Cardiac muscle cell (in vitro differentiated cells and primary cell): ENCODE results near the gene GAS2. TPM values are rescaled to one million over a fixed set of nuclear protein-coding genes. Genes with fewer than 3 reads are reported as not detected.

ENCODE experiments used
- DNase-seq, 2 donors: peaks; one replicate each; pipeline versions ENCODE4 v3.0.0 to v3.0.0-alpha.2; 2010 to 2017; ENCODE audit warnings: low read depth in 1 of 2, low spot score in 1 of 2
- H3K27ac ChIP-seq: fragments of 200-600 bp; sonication (generic); 2 replicates; pipeline ENCODE4 v1.5.1; 2016
- H3K27me3 ChIP-seq: fragments of 200-600 bp; sonication (generic); 2 replicates; pipeline ENCODE4 v1.6.0; 2016; ENCODE audit warnings: control low read depth
- H3K36me3 ChIP-seq: fragments of 200-600 bp; sonication (generic); 2 replicates; pipeline ENCODE4 v1.5.1; 2016; ENCODE audit warnings: control low read depth
- H3K4me1 ChIP-seq: fragments of 200-600 bp; sonication (generic); 2 replicates; pipeline ENCODE4 v1.8.1; 2017; ENCODE audit warnings: low read depth, mild to moderate bottlenecking, mixed run types
- H3K4me3 ChIP-seq: fragments of 200-600 bp; sonication (generic); 2 replicates; pipeline ENCODE4 v1.5.1; 2016; ENCODE audit warnings: mild to moderate bottlenecking
- H3K9me3 ChIP-seq: fragments of 200-600 bp; sonication (generic); 2 replicates; pipeline ENCODE4 v1.5.1; 2017; ENCODE audit warnings: low read depth, mild to moderate bottlenecking, control low read depth
- polyA plus RNA-seq: library from polyadenylated mRNA; unstranded; fragments of >200 nt; fragmentation: Nextera tagmentation; extraction: Ambion mirVana; gene quantifications from 2 replicates; pipeline ENCODE4 v1.2.1, GENCODE V29; 2016
- total RNA-seq: library from RNA; depleted of rRNA; stranded (reverse); fragments of >200 nt; gene quantifications from 2 replicates; pipeline ENCODE4 v1.2.3, GENCODE V29; 2016
- TF ChIP-seq, protein P1 (sequence below): IDR thresholded peaks from 2 replicates; pipeline ENCODE4 v1.5.1; 2012; ENCODE audit warnings: low read depth, mild to moderate bottlenecking, low read length

Gene GAS2
- total and polyA plus RNA-seq, 2 experiments from 2014 or later, result 6.2 to 9.6 TPM

DNA sequence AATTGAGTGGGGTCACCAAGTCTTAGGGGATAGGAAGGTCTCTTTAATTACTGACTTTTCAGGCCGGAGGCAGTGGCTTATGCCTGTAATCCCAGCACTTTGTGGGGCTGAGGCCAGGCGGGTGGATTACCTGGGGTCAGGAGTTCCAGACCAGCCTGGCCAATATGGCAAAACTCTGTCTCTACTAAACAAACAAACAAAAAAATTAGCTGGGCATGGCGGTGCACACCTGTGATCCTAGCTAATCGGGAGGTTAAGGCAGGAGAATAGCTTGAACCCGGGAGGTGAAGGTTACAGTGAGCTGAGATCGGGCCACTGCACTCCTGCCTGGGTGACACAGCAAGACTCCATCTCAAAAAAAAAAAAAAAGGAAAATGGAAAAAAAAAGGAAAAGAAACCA, 39.0 kb upstream of the GAS2 start:
- Histone ChIP-seq H3K36me3 (no peaks in the 10 kb centered on the region), H3K4me1 (peaks cover 10% of the 10 kb centered on the region), H3K9me3 (no peaks in the 10 kb centered on the region), H3K27me3 (no peaks in the 10 kb centered on the region), H3K27ac (no peak overlapping the region), H3K4me3 (no peak overlapping the region)
- DNase-seq, result no peak
- TF ChIP-seq, protein P1, sequence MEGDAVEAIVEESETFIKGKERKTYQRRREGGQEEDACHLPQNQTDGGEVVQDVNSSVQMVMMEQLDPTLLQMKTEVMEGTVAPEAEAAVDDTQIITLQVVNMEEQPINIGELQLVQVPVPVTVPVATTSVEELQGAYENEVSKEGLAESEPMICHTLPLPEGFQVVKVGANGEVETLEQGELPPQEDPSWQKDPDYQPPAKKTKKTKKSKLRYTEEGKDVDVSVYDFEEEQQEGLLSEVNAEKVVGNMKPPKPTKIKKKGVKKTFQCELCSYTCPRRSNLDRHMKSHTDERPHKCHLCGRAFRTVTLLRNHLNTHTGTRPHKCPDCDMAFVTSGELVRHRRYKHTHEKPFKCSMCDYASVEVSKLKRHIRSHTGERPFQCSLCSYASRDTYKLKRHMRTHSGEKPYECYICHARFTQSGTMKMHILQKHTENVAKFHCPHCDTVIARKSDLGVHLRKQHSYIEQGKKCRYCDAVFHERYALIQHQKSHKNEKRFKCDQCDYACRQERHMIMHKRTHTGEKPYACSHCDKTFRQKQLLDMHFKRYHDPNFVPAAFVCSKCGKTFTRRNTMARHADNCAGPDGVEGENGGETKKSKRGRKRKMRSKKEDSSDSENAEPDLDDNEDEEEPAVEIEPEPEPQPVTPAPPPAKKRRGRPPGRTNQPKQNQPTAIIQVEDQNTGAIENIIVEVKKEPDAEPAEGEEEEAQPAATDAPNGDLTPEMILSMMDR, result no peak

DNA sequence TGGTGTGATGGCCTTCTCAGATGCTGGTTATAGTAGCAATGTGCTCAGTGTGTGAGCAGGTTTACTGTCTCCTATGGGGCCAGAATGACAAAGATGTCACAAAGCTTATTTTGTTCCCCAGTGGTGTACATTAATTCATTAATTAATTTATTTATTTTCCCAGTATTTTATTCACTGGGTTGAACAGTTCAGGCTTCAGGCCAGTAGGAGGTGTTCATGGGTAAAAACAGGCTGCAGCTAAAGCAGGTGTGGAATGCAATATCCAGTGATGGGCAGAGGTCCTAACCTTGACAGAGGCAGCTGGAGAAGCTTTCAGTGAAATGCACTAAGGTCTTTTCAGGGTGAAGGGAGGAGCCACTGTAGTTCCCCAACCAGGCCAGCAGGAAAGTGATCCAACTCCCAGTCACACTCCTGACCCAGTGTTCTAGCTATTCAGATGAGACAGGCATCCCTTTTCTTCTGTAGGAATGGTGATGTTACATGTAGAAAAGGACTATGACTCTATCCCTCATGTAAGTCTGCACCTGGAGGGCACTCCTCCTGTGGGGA, 33.0 kb upstream of the GAS2 start:
- Histone ChIP-seq H3K9me3 (no peaks in the 10 kb centered on the region), H3K27ac (no peak overlapping the region), H3K4me1 (no peaks in the 10 kb centered on the region), H3K4me3 (no peak overlapping the region), H3K36me3 (no peaks in the 10 kb centered on the region), H3K27me3 (no peaks in the 10 kb centered on the region)
- TF ChIP-seq, protein P1, result no peak
- no peak for DNase-seq

DNA sequence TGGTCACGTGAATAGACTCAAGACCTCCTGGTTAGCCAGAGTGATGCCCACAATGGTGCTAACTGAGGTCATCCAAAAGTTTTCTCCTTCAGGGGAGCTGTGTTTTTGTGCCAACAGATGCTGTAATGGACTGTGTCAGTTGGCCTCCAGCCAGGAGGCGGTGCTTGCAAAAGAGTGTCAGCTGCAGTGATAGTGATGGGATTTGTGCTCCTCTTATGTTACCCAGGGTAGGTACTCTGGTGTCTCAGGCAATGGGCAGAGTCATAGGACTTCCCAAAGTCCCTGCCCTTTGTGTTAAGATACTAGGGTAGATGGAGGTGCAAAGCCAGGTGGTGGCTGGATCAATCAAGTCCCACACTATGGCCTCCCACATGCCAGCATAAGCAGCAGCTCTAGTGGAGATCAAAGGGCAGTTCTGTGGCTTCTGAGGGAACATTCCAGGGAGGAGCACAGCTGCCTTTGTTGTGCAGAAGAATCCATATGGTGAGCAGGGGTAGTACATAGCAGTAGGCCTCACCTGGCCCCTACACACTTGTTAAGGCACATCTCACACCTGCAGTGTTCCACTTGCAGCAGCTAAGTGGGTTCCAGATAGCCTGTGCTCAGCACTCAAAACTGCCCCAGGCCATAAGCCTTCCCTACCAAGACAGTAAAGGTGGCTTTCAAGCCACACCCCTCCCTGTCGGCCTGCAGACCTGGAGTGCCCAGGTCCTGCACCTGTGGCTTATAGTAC, 31.3 kb upstream of the GAS2 start:
- Histone ChIP-seq H3K36me3 (no peaks in the 10 kb centered on the region), H3K27ac (no peak overlapping the region), H3K27me3 (no peaks in the 10 kb centered on the region), H3K9me3 (no peaks in the 10 kb centered on the region), H3K4me3 (no peak overlapping the region), H3K4me1 (no peaks in the 10 kb centered on the region)
- DNase-seq, result peak in 1 of 2 donors; percentile 48
- TF ChIP-seq, protein P1, result no peak

DNA sequence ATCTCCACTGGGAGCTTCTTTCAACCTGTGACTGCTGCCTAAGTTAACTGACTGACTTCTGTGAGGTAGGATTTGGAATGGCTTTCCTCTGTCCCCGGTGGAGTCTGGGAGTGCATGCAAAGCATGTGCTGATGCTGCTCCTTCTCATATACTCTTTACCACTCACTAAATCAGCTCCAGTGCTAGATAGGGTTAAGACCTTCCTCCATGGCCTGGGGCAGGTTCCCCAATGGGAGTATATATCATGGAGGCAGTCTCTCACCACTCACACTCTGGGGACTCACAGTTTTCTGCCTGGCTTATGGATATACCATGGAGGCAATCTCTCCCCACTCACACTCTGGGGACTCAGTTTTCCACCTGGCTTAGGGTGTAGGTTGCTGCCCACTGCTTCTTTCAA, 30.7 kb upstream of the GAS2 start:
- H3K27ac ChIP-seq, result no peak overlapping the region

DNA sequence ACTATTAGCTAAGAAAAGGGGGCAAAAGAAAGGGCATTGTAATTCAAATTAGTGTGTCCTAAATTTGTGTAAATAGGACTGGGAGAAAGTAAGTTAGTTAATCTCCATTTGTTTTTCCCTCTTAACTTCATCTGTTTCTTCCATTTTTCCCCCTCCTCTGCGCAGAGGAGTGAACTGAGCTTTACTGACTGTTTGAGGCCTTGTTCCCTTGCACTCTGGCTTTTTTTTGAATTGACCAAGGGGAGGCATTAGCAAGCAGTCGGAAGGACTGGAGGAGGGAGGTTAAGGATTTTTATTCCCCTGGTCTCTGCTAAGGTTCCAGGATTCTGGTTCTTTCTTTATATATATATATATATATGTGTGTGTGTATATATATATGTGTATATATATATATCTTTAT, 25.5 kb upstream of the GAS2 start:
- Histone ChIP-seq H3K4me1 (no peaks in the 10 kb centered on the region), H3K4me3 (no peak overlapping the region), H3K27ac (no peak overlapping the region), H3K9me3 (no peaks in the 10 kb centered on the region), H3K27me3 (no peaks in the 10 kb centered on the region), H3K36me3 (no peaks in the 10 kb centered on the region)
- TF ChIP-seq, protein P1, result no peak
- no peak for DNase-seq

More for the DNA sequence above, 30.7 kb upstream of the GAS2 start:
- H3K36me3 ChIP-seq, result no peaks in the 10 kb centered on the region
- H3K4me1 ChIP-seq, result no peaks in the 10 kb centered on the region
- no peaks in the 10 kb centered on the region for H3K27me3 ChIP-seq
- DNase-seq, result no peak
- TF ChIP-seq, protein P1, result no peak
- H3K4me3 ChIP-seq, result no peak overlapping the region
- no peaks in the 10 kb centered on the region for H3K9me3 ChIP-seq
